Suprapubic skin (tissue), 4 donors: Measurements from ENCODE around the gene ATXN2.

Experiments used
- CTCF ChIP-seq, 2 donors: fragments of 200-600 bp in 1 of 2; fragments of 450-650 bp in 1 of 2; sonication (generic) in 1 of 2; IDR thresholded peaks; one replicate each; pipeline ENCODE4 v1.5.1; 2016 to 2019; ENCODE audit warnings: antibody characterized with exemption in 2 of 2, mild to moderate bottlenecking in 1 of 2, moderate library complexity in 1 of 2
- EP300 ChIP-seq: sonication (generic); formaldehyde crosslinking; IDR thresholded peaks from one replicate; pipeline ENCODE4 v1.6.1; 2017; ENCODE audit warnings: antibody characterized with exemption
- POLR2A ChIP-seq, 2 donors: fragments of 450-650 bp; IDR thresholded peaks; one replicate each; pipeline ENCODE4 v1.6.1; 2017; ENCODE audit warnings: antibody characterized with exemption in 2 of 2, mild to moderate bottlenecking in 2 of 2, moderate library complexity in 2 of 2
- POLR2AphosphoS5 ChIP-seq, 3 donors: sonication (generic); formaldehyde crosslinking; IDR thresholded peaks; one replicate each; pipeline ENCODE4 v1.6.1; 2017; ENCODE audit warnings: antibody characterized with exemption in 3 of 3

GRCh38 chr12:111635524-111635923 is 36.4 kb upstream of the ATXN2 start:
- TF ChIP-seq POLR2AphosphoS5 (IDR thresholded peaks at IDR 0.05) (no peak), POLR2A (IDR thresholded peaks at IDR 0.05) (no peak), CTCF (IDR thresholded peaks at IDR 0.05) (no peak), EP300 (no peak)
